GM23338 (cell line): ENCODE measurements around the gene NSD1.

Source experiments
- CREB1 ChIP-seq: fragments of 250-450 bp; sonication (Bioruptor Pico); IDR thresholded peaks from 2 replicates; pipeline ENCODE4 v1.5.0; 2020; ENCODE audit warnings: low read depth, mild to moderate bottlenecking, moderate library complexity
- CTCF ChIP-seq, 2 experiments: fragments of 200-600 bp in 1 of 2; sonication (generic) in 1 of 2; conservative IDR thresholded peaks; 2 replicates each; pipeline versions ENCODE4 v1.5.1 to v1.6.1; 2016 to 2017; ENCODE audit warnings: antibody characterized with exemption in 2 of 2, low read depth in 2 of 2, mild to moderate bottlenecking in 2 of 2, moderate library complexity in 1 of 2
- ETS1 ChIP-seq: IDR thresholded peaks from 2 replicates; pipeline ENCODE4 v1.6.1; 2016; ENCODE audit warnings: antibody characterized with exemption
- EZH2 ChIP-seq: fragments of 200-600 bp; sonication (generic); IDR thresholded peaks from one replicate; pipeline ENCODE4 v1.8.0; 2017; ENCODE audit warnings: antibody characterized with exemption, mild to moderate bottlenecking, low read depth; ENCODE audit not compliant: unreplicated experiment
- EZH2phosphoT487 ChIP-seq: fragments of 200-600 bp; sonication (generic); IDR thresholded peaks from one replicate; pipeline ENCODE4 v1.8.1; 2018; ENCODE audit warnings: antibody characterized with exemption; ENCODE audit not compliant: unreplicated experiment
- JUNB ChIP-seq: IDR thresholded peaks from one replicate; pipeline ENCODE4 v1.6.1; 2016; ENCODE audit warnings: antibody characterized with exemption; ENCODE audit not compliant: unreplicated experiment
- NANOG ChIP-seq: IDR thresholded peaks from 2 replicates; pipeline ENCODE4 v1.6.1; 2016; ENCODE audit warnings: antibody characterized with exemption, borderline replicate concordance
- POLR2AphosphoS5 ChIP-seq: IDR thresholded peaks from 2 replicates; pipeline ENCODE4 v1.6.1; 2016; ENCODE audit warnings: antibody characterized with exemption, low read depth
- REST ChIP-seq: IDR thresholded peaks from one replicate; pipeline ENCODE4 v1.6.1; 2018; ENCODE audit warnings: antibody characterized with exemption; ENCODE audit not compliant: unreplicated experiment
- STAT1 ChIP-seq: IDR thresholded peaks from one replicate; pipeline ENCODE4 v1.6.1; 2016; ENCODE audit warnings: antibody characterized with exemption; ENCODE audit not compliant: unreplicated experiment
- ZNF114 ChIP-seq: fragments of 250-450 bp; sonication (Bioruptor Pico); IDR thresholded peaks from 2 replicates; pipeline ENCODE4 v1.5.0; 2020; ENCODE audit warnings: mild to moderate bottlenecking, moderate library complexity

GRCh38 chr5:177163500-177163899 lies 29.9 kb downstream of the NSD1 start:
- TF ChIP-seq EZH2 (no peak), CREB1 (no peak), CTCF (conservative IDR thresholded peaks at IDR 0.05; ENCODE audit: low read depth in 2 of 2) (no peak), POLR2AphosphoS5 (no peak), EZH2phosphoT487 (no peak), REST (no peak), ZNF114 (no peak), JUNB (no peak), STAT1 (no peak), NANOG (no peak), ETS1 (no peak)
